ENCODE data around the gene CTF1.
"Not testable (repeated sequence)": the region's sequence is repeated elsewhere in the genome, so short reads cannot be mapped to it uniquely, and the experiment has no call there.

The CTF1 gene

GRCh38 chr16:30931068-30931650 is 34.7 kb downstream of the CTF1 start:
- DNase-seq, result no peak

- peak in 2 of 6 experiments; percentile 11 to 15 for DNase-seq
Measured at GRCh38 chr16:30934827-30935557, 38.6 kb downstream of the CTF1 start.

GRCh38 chr16:30937692-30938091 is 41.3 kb downstream of the CTF1 start:
- no peak for DNase-seq

- not testable (repeated sequence) for DNase-seq
Measured at GRCh38 chr16:30939571-30939970, 43.2 kb downstream of the CTF1 start.

GRCh38 chr16:30941600-30942425 is 45.4 kb downstream of the CTF1 start:
- peak in 5 of 6 experiments; percentile 26 to 53 (median 34) for DNase-seq

- DNase-seq, result no peak
Measured at GRCh38 chr16:30942426-30942806, 46.0 kb downstream of the CTF1 start.

- no peak for DNase-seq
Measured at GRCh38 chr16:30944352-30944751, 47.9 kb downstream of the CTF1 start.

- DNase-seq, result no peak
Measured at GRCh38 chr16:30946671-30947540, 50.5 kb downstream of the CTF1 start.

- no peak for DNase-seq
Measured at GRCh38 chr16:30947541-30947858, 51.1 kb downstream of the CTF1 start.

GRCh38 chr16:30947859-30948666 is 51.6 kb downstream of the CTF1 start:
- peak in 1 of 6 experiments; percentile 27 for DNase-seq

GRCh38 chr16:30948667-30949649 is 52.5 kb downstream of the CTF1 start, which contains the start of gene ORAI3:
ORAI3 (plus strand) TSS chr16:30949068; CDS start chr16:30949290, 222 bp downstream.
- DNase-seq, result peak in 4 of 6 experiments; percentile 22 to 51 (median 37)

GRCh38 chr16:30949650-30950515 is 53.5 kb downstream of the CTF1 start:
- DNase-seq, result peak in 3 of 6 experiments; percentile 12 to 35 (median 20)

GRCh38 chr16:30950516-30951065 is 54.2 kb downstream of the CTF1 start:
- DNase-seq, result no peak

GRCh38 chr16:30951193-30951592 is 54.8 kb downstream of the CTF1 start:
- no peak for DNase-seq

GRCh38 chr16:30951750-30952149 is 55.3 kb downstream of the CTF1 start:
- DNase-seq, result no peak

- DNase-seq, result no peak
Measured at GRCh38 chr16:30953111-30953510, 56.7 kb downstream of the CTF1 start.
